H9 (cell line): Measurements from ENCODE around the gene CMPK2. TPM values are rescaled to one million over a fixed set of nuclear protein-coding genes. Genes with fewer than 3 reads are reported as not detected.

ENCODE experiments used
- DNase-seq: peaks from one replicate; pipeline ENCODE4 v3.0.0-alpha.2; 2017
- H2AFZ ChIP-seq: one replicate; pipeline ENCODE4 v1.6.1; 2013; ENCODE audit warnings: mild to moderate bottlenecking, low read length, control low read depth, moderate library complexity
- H2AK5ac ChIP-seq: 2 replicates; pipeline ENCODE4 v1.6.1; 2013; ENCODE audit warnings: low read length, control low read depth, mixed read lengths; ENCODE audit not compliant: insufficient read length
- H2BK120ac ChIP-seq: one replicate; pipeline ENCODE4 v1.6.1; 2013; ENCODE audit warnings: low read depth, mild to moderate bottlenecking, low read length, control low read depth, inconsistent platforms; ENCODE audit not compliant: poor library complexity, severe bottlenecking
- H2BK12ac ChIP-seq: 2 replicates; pipeline ENCODE4 v1.6.1; 2013; ENCODE audit warnings: low read length, control low read depth, mixed read lengths, low read depth; ENCODE audit not compliant: insufficient read length
- H2BK15ac ChIP-seq: 2 replicates; pipeline ENCODE4 v1.6.1; 2013; ENCODE audit warnings: low read depth, low read length, control low read depth
- H2BK20ac ChIP-seq: one replicate; pipeline ENCODE4 v1.6.1; 2013; ENCODE audit warnings: low read depth, mild to moderate bottlenecking, low read length, control low read depth, inconsistent platforms; ENCODE audit not compliant: poor library complexity, severe bottlenecking
- H2BK5ac ChIP-seq: 2 replicates; pipeline ENCODE4 v1.6.1; 2013; ENCODE audit warnings: low read length, control low read depth, mixed read lengths; ENCODE audit not compliant: insufficient read length
- H3K14ac ChIP-seq: 2 replicates; pipeline ENCODE4 v1.6.1; 2013; ENCODE audit warnings: low read length, control low read depth; ENCODE audit not compliant: insufficient read depth
- H3K18ac ChIP-seq: 2 replicates; pipeline ENCODE4 v1.6.1; 2013; ENCODE audit warnings: low read depth, mild to moderate bottlenecking, mixed read lengths, low read length, control low read depth; ENCODE audit not compliant: insufficient read length
- H3K23ac ChIP-seq: 2 replicates; pipeline ENCODE4 v1.6.1; 2013; ENCODE audit warnings: low read length, control low read depth, mixed read lengths, low read depth; ENCODE audit not compliant: insufficient read length
- H3K23me2 ChIP-seq: 2 replicates; pipeline ENCODE4 v1.6.1; 2013; ENCODE audit warnings: low read depth, mild to moderate bottlenecking, mixed read lengths, low read length, control low read depth; ENCODE audit not compliant: insufficient read length, poor library complexity, severe bottlenecking
- H3K27ac ChIP-seq: 2 replicates; pipeline ENCODE4 v1.5.1; 2013; ENCODE audit warnings: low read length, control low read depth, mixed read lengths, low read depth; ENCODE audit not compliant: insufficient read length
- H3K27me3 ChIP-seq: 2 replicates; pipeline ENCODE4 v1.6.1; 2013; ENCODE audit warnings: low read length, control low read depth, inconsistent platforms; ENCODE audit not compliant: insufficient read depth
- H3K4ac ChIP-seq: 2 replicates; pipeline ENCODE4 v1.6.1; 2013; ENCODE audit warnings: low read depth, mild to moderate bottlenecking, control low read depth, inconsistent platforms, low read length, moderate library complexity
- H3K4me1 ChIP-seq: 2 replicates; pipeline ENCODE4 v1.6.1; 2013; ENCODE audit warnings: low read length, control low read depth, inconsistent platforms; ENCODE audit not compliant: insufficient read depth
- H3K4me2 ChIP-seq: 2 replicates; pipeline ENCODE4 v1.6.1; 2013; ENCODE audit warnings: low read length, control low read depth, mixed read lengths; ENCODE audit not compliant: insufficient read length, insufficient read depth
- H3K56ac ChIP-seq: 2 replicates; pipeline ENCODE4 v1.6.1; 2013; ENCODE audit warnings: low read depth, mild to moderate bottlenecking, mixed read lengths, low read length, control low read depth; ENCODE audit not compliant: insufficient read length
- H3K79me1 ChIP-seq: 2 replicates; pipeline ENCODE4 v1.6.1; 2013; ENCODE audit warnings: low read depth, mild to moderate bottlenecking, moderate library complexity, low read length, control low read depth, inconsistent platforms; ENCODE audit not compliant: insufficient read depth, poor library complexity, severe bottlenecking
- H3K79me2 ChIP-seq: 2 replicates; pipeline ENCODE4 v1.6.1; 2013; ENCODE audit warnings: low read length, control low read depth, inconsistent platforms; ENCODE audit not compliant: insufficient read depth
- H3K9ac ChIP-seq: 2 replicates; pipeline ENCODE4 v1.6.1; 2013; ENCODE audit warnings: low read length, control low read depth, mixed read lengths; ENCODE audit not compliant: insufficient read length; ENCODE audit errors: extremely low read depth
- H3K9me3 ChIP-seq: one replicate; pipeline ENCODE4 v1.6.1; 2013; ENCODE audit warnings: low read depth, low read length, inconsistent platforms; ENCODE audit not compliant: control insufficient read depth
- H3T11ph ChIP-seq: one replicate; pipeline ENCODE4 v1.6.1; 2013; ENCODE audit warnings: mild to moderate bottlenecking, low read length, control low read depth, inconsistent platforms
- H4K20me1 ChIP-seq: one replicate; pipeline ENCODE4 v1.6.1; 2013; ENCODE audit not compliant: control insufficient read depth, insufficient read length, insufficient read depth
- H4K5ac ChIP-seq: 2 replicates; pipeline ENCODE4 v1.6.1; 2013; ENCODE audit warnings: low read depth, mild to moderate bottlenecking, mixed read lengths, low read length, control low read depth; ENCODE audit not compliant: insufficient read length
- H4K8ac ChIP-seq: replicated peaks from 2 replicates; pipeline ENCODE4 v1.6.1; 2013; ENCODE audit warnings: low read length, control low read depth, mixed read lengths, low read depth; ENCODE audit not compliant: insufficient read length
- H4K91ac ChIP-seq: 2 replicates; pipeline ENCODE4 v1.6.1; 2013; ENCODE audit warnings: low read depth, mild to moderate bottlenecking, moderate library complexity, mixed read lengths, low read length, control low read depth; ENCODE audit not compliant: insufficient read length
- H3K27ac Mint-ChIP-seq, 3 experiments: 2 replicates in 2 of 3; 3 replicates in 1 of 3; pipeline ENCODE4 v1.8.0; 2020 to 2021; ENCODE audit warnings: mixed read lengths in 3 of 3, mild to moderate bottlenecking in 1 of 3, moderate library complexity in 1 of 3
- H3K27me3 Mint-ChIP-seq: 2 replicates; pipeline ENCODE4 v1.8.0; 2021; ENCODE audit warnings: low read depth, mild to moderate bottlenecking, moderate library complexity, mixed read lengths
- H3K36me3 Mint-ChIP-seq, 3 experiments: 2 replicates in 2 of 3; 3 replicates in 1 of 3; pipeline ENCODE4 v1.8.0; 2020 to 2021; ENCODE audit warnings: low read depth in 3 of 3, mixed read lengths in 3 of 3; ENCODE audit not compliant: insufficient read depth in 1 of 3
- H3K4me1 Mint-ChIP-seq, 2 experiments: 2 replicates each; pipeline ENCODE4 v1.8.0; 2020; ENCODE audit warnings: mixed read lengths in 2 of 2
- H3K4me3 Mint-ChIP-seq, 2 experiments: 2 replicates in 1 of 2; 3 replicates in 1 of 2; pipeline ENCODE4 v1.8.0; 2020 to 2021; ENCODE audit warnings: mild to moderate bottlenecking in 2 of 2, mixed read lengths in 2 of 2, moderate library complexity in 1 of 2
- H3K9me3 Mint-ChIP-seq, 2 experiments: 2 replicates in 1 of 2; 3 replicates in 1 of 2; pipeline ENCODE4 v1.8.0; 2020; ENCODE audit warnings: mild to moderate bottlenecking in 2 of 2, mixed read lengths in 2 of 2, moderate library complexity in 1 of 2
- CTCF ChIP-seq: fragments of 200-600 bp; sonication (generic); conservative IDR thresholded peaks from 3 replicates; pipeline ENCODE4 v1.8.0; 2021; ENCODE audit warnings: antibody characterized with exemption, mild to moderate bottlenecking
- WGBS: extraction: QIAGEN DNeasy Blood & Tissue Kit; methylation state at CpG from one replicate; pipeline ENCODE4 v1.1.7; 2013; ENCODE audit warnings: missing lambda C conversion rate, low lambda C conversion rate, mixed read lengths; ENCODE audit not compliant: insufficient read length; ENCODE audit errors: extremely low coverage; 5-methylcytosine and 5-hydroxymethylcytosine counted together
- total RNA-seq: library from RNA; stranded (reverse); gene quantifications from 2 replicates; pipeline ENCODE4 v1.2.1, GENCODE V29; 2021

The CMPK2 gene
- total RNA-seq, 1 experiment from 2014 or later = 0.90 TPM

GRCh38 chr2:6893876-6894482 lies 28.3 kb upstream of the CMPK2 start:
- no peak overlapping the region for H3K27ac Mint-ChIP-seq
- no peak overlapping the region for H2BK120ac ChIP-seq

More at GRCh38 chr2:6893876-6894482, 28.3 kb upstream of the CMPK2 start:
- Histone ChIP-seq H2AFZ (no peak overlapping the region), H2AK5ac (no peak overlapping the region), H3K9me3 (no peaks in the 10 kb centered on the region), H2BK12ac (no peak overlapping the region), H3K23ac (no peak overlapping the region), H3K9ac (no peak overlapping the region), H4K5ac (no peak overlapping the region), H2BK15ac (no peak overlapping the region), H2BK20ac (no peak overlapping the region), H3K4me2 (no peak overlapping the region), H3K27me3 (no peaks in the 10 kb centered on the region), H4K20me1 (no peaks in the 10 kb centered on the region), H3K79me2 (no peaks in the 10 kb centered on the region), H2BK5ac (no peak overlapping the region), H3T11ph (no peak overlapping the region), H3K79me1 (no peaks in the 10 kb centered on the region), H4K8ac (no peak overlapping the region), H3K23me2 (no peaks in the 10 kb centered on the region), H3K14ac (no peak overlapping the region), H3K4me1 (no peaks in the 10 kb centered on the region), H4K91ac (no peak overlapping the region), H3K18ac (no peak overlapping the region), H3K56ac (no peak overlapping the region), H3K4ac (no peak overlapping the region), H3K27ac (no peak overlapping the region)
- DNase-seq = no peak
- Mint-ChIP-seq H3K4me1 (peaks cover 0 to 3% of the 10 kb centered on the region in 2 experiments; a peak in 1 of 4 replicates), H3K36me3 (no peaks in the 10 kb centered on the region), H3K9me3 (no peaks in the 10 kb centered on the region), H3K27me3 (peaks cover 2% of the 10 kb centered on the region; the same call in 1 of the 2 replicates), H3K4me3 (no peak overlapping the region)
- no peak for TF ChIP-seq CTCF
- no CpG with 5 or more reads among the region's 2 CpGs for WGBS
